H1 (cell line): ENCODE measurements around the gene CREB1.

ENCODE experiments used
- BRCA1 ChIP-seq: IDR thresholded peaks from 2 replicates; pipeline ENCODE4 v1.6.1; 2012; ENCODE audit warnings: low read depth, low read length, improper control_type of control experiment
- CTCF ChIP-seq, 3 experiments: IDR thresholded peaks; 1 replicate in 2 of 3; 2 replicates in 1 of 3; pipeline versions ENCODE4 v1.5.1 to v1.6.1; 2011; ENCODE audit warnings: low read length in 3 of 3, mild to moderate bottlenecking in 3 of 3, inconsistent platforms in 2 of 3, low read depth in 1 of 3, moderate library complexity in 1 of 3; ENCODE audit not compliant: insufficient read depth in 1 of 3; ENCODE audit errors: control extremely low read depth in 1 of 3
- EZH2 ChIP-seq: fragments of 200-600 bp; sonication (generic); IDR thresholded peaks from 2 replicates; pipeline ENCODE4 v1.7.1; 2012; ENCODE audit warnings: low read depth, mild to moderate bottlenecking, moderate library complexity, low read length, inconsistent platforms; ENCODE audit not compliant: severe bottlenecking
- MAX ChIP-seq: IDR thresholded peaks from 2 replicates; pipeline ENCODE4 v1.6.1; 2012; ENCODE audit warnings: inconsistent platforms
- POLR2A ChIP-seq, 2 experiments: IDR thresholded peaks; 1 replicate in 1 of 2; 2 replicates in 1 of 2; pipeline ENCODE4 v1.6.1; 2011; ENCODE audit warnings: low read depth in 2 of 2, low read length in 2 of 2, mild to moderate bottlenecking in 2 of 2; ENCODE audit errors: control extremely low read depth in 1 of 2
- RAD21 ChIP-seq, 2 experiments: IDR thresholded peaks in 1 of 2; conservative IDR thresholded peaks in 1 of 2; 2 replicates each; pipeline ENCODE4 v1.6.1; 2011; ENCODE audit warnings: low read depth in 2 of 2, low read length in 2 of 2, improper control_type of control experiment in 1 of 2, inconsistent platforms in 1 of 2, mild to moderate bottlenecking in 1 of 2, moderate library complexity in 1 of 2
- RFX5 ChIP-seq: IDR thresholded peaks from 2 replicates; pipeline ENCODE4 v1.6.1; 2011; ENCODE audit warnings: low read depth, low read length, improper control_type of control experiment, borderline replicate concordance
- SIN3A ChIP-seq, 2 experiments: IDR thresholded peaks in 1 of 2; conservative IDR thresholded peaks in 1 of 2; 2 replicates each; pipeline ENCODE4 v1.6.1; 2011 to 2012; ENCODE audit warnings: low read length in 2 of 2, improper control_type of control experiment in 1 of 2, low read depth in 1 of 2, mild to moderate bottlenecking in 1 of 2
- TAF1 ChIP-seq: IDR thresholded peaks from 2 replicates; pipeline ENCODE4 v1.6.1; 2011; ENCODE audit warnings: mild to moderate bottlenecking, low read depth, low read length
- ZNF274 ChIP-seq: IDR thresholded peaks from 2 replicates; pipeline ENCODE4 v1.7.0; 2012; ENCODE audit warnings: low read length, borderline replicate concordance; ENCODE audit errors: extremely low read depth

GRCh38 chr2:207640160-207640559 is 110.4 kb downstream of the CREB1 start:
- TF ChIP-seq SIN3A (conservative IDR thresholded peaks at IDR 0.05 in 1 of 2, IDR thresholded peaks at IDR 0.05 in 1 of 2; ENCODE audit: low read depth in 1 of 2, low read length in 2 of 2) (no peak), EZH2 (no peak), RFX5 (no peak), ZNF274 (no peak), TAF1 (no peak), POLR2A (IDR thresholded peaks at IDR 0.05; ENCODE audit: control extremely low read depth in 1 of 2, low read depth in 2 of 2, low read length in 2 of 2) (no peak), RAD21 (IDR thresholded peaks at IDR 0.05 in 1 of 2, conservative IDR thresholded peaks at IDR 0.05 in 1 of 2; ENCODE audit: low read depth in 2 of 2, low read length in 2 of 2) (no peak), CTCF (IDR thresholded peaks at IDR 0.05; ENCODE audit: control extremely low read depth in 1 of 3, insufficient read depth in 1 of 3, low read depth in 1 of 3, low read length in 3 of 3) (no peak), BRCA1 (no peak), MAX (no peak)
